Measurements from ENCODE around the gene ADIPOQ. TPM values are rescaled to one million over a fixed set of nuclear protein-coding genes. Genes with fewer than 3 reads are reported as not detected.
"Not testable (repeated sequence)": the region's sequence is repeated elsewhere in the genome, so short reads cannot be mapped to it uniquely, and the experiment has no call there.

The ADIPOQ gene
- total RNA-seq, 1 experiment from 2014 or later: not detected

GRCh38 chr3:186826410-186826975 is 16.0 kb upstream of the ADIPOQ start:
- DNase-seq (ENCODE audit: low spot score): no peak

- peak; percentile 94 for DNase-seq (ENCODE audit: low spot score)
Measured at GRCh38 chr3:186826976-186827857, 15.3 kb upstream of the ADIPOQ start.

- no peak for DNase-seq (ENCODE audit: low spot score)
Measured at GRCh38 chr3:186828340-186828739, 14.2 kb upstream of the ADIPOQ start.

- no peak for DNase-seq (ENCODE audit: low spot score)
Measured at GRCh38 chr3:186831798-186832197, 10.7 kb upstream of the ADIPOQ start.

GRCh38 chr3:186832276-186832675 is 10.2 kb upstream of the ADIPOQ start:
- no peak for DNase-seq (ENCODE audit: low spot score)

GRCh38 chr3:186839874-186840641 is 2.5 kb upstream of the ADIPOQ start:
- no peak for DNase-seq (ENCODE audit: low spot score)

- DNase-seq (ENCODE audit: low spot score): no peak
Measured at GRCh38 chr3:186841620-186842019, 890 bp upstream of the ADIPOQ start.

- DNase-seq (ENCODE audit: low spot score): no peak
Measured at GRCh38 chr3:186843039-186843432, 526 bp downstream of the ADIPOQ start.

GRCh38 chr3:186844908-186845307 is 2.4 kb downstream of the ADIPOQ start:
- no peak for DNase-seq (ENCODE audit: low spot score)

GRCh38 chr3:186845756-186846155 is 3.2 kb downstream of the ADIPOQ start:
- no peak for DNase-seq (ENCODE audit: low spot score)

GRCh38 chr3:186847437-186847836 is 4.9 kb downstream of the ADIPOQ start:
- no peak for DNase-seq (ENCODE audit: low spot score)

GRCh38 chr3:186849374-186849975 is 7.0 kb downstream of the ADIPOQ start:
- peak; percentile 62 for DNase-seq (ENCODE audit: low spot score)

GRCh38 chr3:186851835-186852234 is 9.3 kb downstream of the ADIPOQ start:
- not testable (repeated sequence) for DNase-seq (ENCODE audit: low spot score)

- no peak for DNase-seq (ENCODE audit: low spot score)
Measured at GRCh38 chr3:186852994-186853393, 10.5 kb downstream of the ADIPOQ start.

- DNase-seq (ENCODE audit: low spot score): no peak
Measured at GRCh38 chr3:186854146-186854545, 11.6 kb downstream of the ADIPOQ start.

- DNase-seq (ENCODE audit: low spot score): no peak
Measured at GRCh38 chr3:186854954-186855353, 12.4 kb downstream of the ADIPOQ start.

GRCh38 chr3:186857743-186858142 is 15.2 kb downstream of the ADIPOQ start:
- DNase-seq (ENCODE audit: low spot score): no peak

GRCh38 chr3:186865215-186865853 is 22.8 kb downstream of the ADIPOQ start:
- not testable (repeated sequence) for DNase-seq (ENCODE audit: low spot score)

- not testable (repeated sequence) for DNase-seq (ENCODE audit: low spot score)
Measured at GRCh38 chr3:186866095-186866494, 23.6 kb downstream of the ADIPOQ start.

GRCh38 chr3:186869253-186870100 is 27.0 kb downstream of the ADIPOQ start:
- no peak for DNase-seq (ENCODE audit: low spot score)
